SK-N-SH (cell line): ENCODE data around the gene FAM163A. TPM values are rescaled to one million over a fixed set of nuclear protein-coding genes. Genes with fewer than 3 reads are reported as not detected.

Experiments used
- CTCF ChIA-PET: fragments of 300-600, 350-600 bp; formaldehyde crosslinking; extraction: SDS; loops from one replicate; lab custom pipeline; 2021; lab: Yijun Ruan, JAX
- POLR2A ChIA-PET: fragments of 350-600 bp; sonication (Branson Sonifier 250); formaldehyde crosslinking; extraction: SDS; loops from one replicate; lab custom pipeline; 2020; ENCODE audit warnings: antibody characterized with exemption, inconsistent platforms; lab: Yijun Ruan, JAX
- DNase-seq: peaks from one replicate; pipeline ENCODE4 v3.0.0; 2012
- H2AFZ ChIP-seq: fragments of 200-600 bp; sonication (generic); 2 replicates; pipeline ENCODE4 v1.8.1; 2016; ENCODE audit warnings: antibody characterized with exemption, mild to moderate bottlenecking, low read depth
- H3F3A ChIP-seq: fragments of 200-600 bp; sonication (generic); replicated peaks from 2 replicates; pipeline ENCODE3; 2016; ENCODE audit warnings: antibody characterized with exemption, mild to moderate bottlenecking; ENCODE audit not compliant: insufficient read depth
- H3K27ac ChIP-seq, 2 experiments: fragments of 200-500 bp in 1 of 2; fragments of 200-600 bp in 1 of 2; sonication (Bioruptor generic) in 1 of 2; sonication (generic), shearing (Covaris generic) in 1 of 2; 2 replicates each; pipeline versions ENCODE4 v1.5.1 to v1.6.1; 2014 to 2016; ENCODE audit warnings: low read depth in 2 of 2, inconsistent platforms in 1 of 2, low read length in 1 of 2, mild to moderate bottlenecking in 1 of 2, mixed read lengths in 1 of 2
- H3K27me3 ChIP-seq: fragments of 200-600 bp; sonication (generic), shearing (Covaris generic); 2 replicates; pipeline ENCODE4 v1.6.1; 2016; ENCODE audit warnings: mixed run types; ENCODE audit not compliant: insufficient read depth
- H3K36me3 ChIP-seq, 2 experiments: fragments of 200-500 bp in 1 of 2; fragments of 200-600 bp in 1 of 2; sonication (Bioruptor generic) in 1 of 2; sonication (generic) in 1 of 2; replicated peaks in 1 of 2; 2 replicates each; pipeline versions ENCODE3 to v1.5.1; 2014 to 2016; ENCODE audit warnings: low read length in 1 of 2, mild to moderate bottlenecking in 1 of 2; ENCODE audit not compliant: insufficient read depth in 2 of 2, control insufficient read depth in 1 of 2
- H3K4me1 ChIP-seq, 2 experiments: fragments of 200-500 bp in 1 of 2; fragments of 200-600 bp in 1 of 2; sonication (Bioruptor generic) in 1 of 2; sonication (generic), shearing (Covaris generic) in 1 of 2; 2 replicates each; pipeline versions ENCODE4 v1.5.1 to v1.6.1; 2014 to 2016; ENCODE audit warnings: low read depth in 1 of 2, low read length in 1 of 2, mixed run types in 1 of 2; ENCODE audit not compliant: insufficient read depth in 2 of 2, control insufficient read depth in 1 of 2
- H3K4me2 ChIP-seq: fragments of 200-600 bp; sonication (generic), shearing (Covaris generic); 2 replicates; pipeline ENCODE4 v1.6.1; 2017; ENCODE audit warnings: mixed run types
- H3K4me3 ChIP-seq, 2 experiments: fragments of 200-500 bp in 1 of 2; fragments of 200-600 bp in 1 of 2; sonication (Bioruptor generic) in 1 of 2; sonication (generic), shearing (Covaris generic) in 1 of 2; 2 replicates each; pipeline versions ENCODE4 v1.5.1 to v1.8.1; 2014 to 2016; ENCODE audit warnings: low read depth in 2 of 2, inconsistent platforms in 1 of 2, low read length in 1 of 2, mild to moderate bottlenecking in 1 of 2, mixed read lengths in 1 of 2, moderate library complexity in 1 of 2
- H3K79me2 ChIP-seq: fragments of 200-600 bp; sonication (generic); 2 replicates; pipeline ENCODE4 v1.8.1; 2017; ENCODE audit warnings: mild to moderate bottlenecking; ENCODE audit not compliant: insufficient read depth
- H3K9ac ChIP-seq: fragments of 200-600 bp; sonication (generic); 2 replicates; pipeline ENCODE4 v1.6.1; 2017; ENCODE audit warnings: mixed run types
- H3K9me2 ChIP-seq: fragments of 200-600 bp; sonication (generic); 2 replicates; pipeline ENCODE4 v1.6.1; 2017; ENCODE audit warnings: mixed run types
- H3K9me3 ChIP-seq: fragments of 200-600 bp; sonication (generic); 2 replicates; pipeline ENCODE4 v1.6.1; 2017; ENCODE audit warnings: mixed run types, mild to moderate bottlenecking, moderate library complexity
- H4K20me1 ChIP-seq: fragments of 200-600 bp; sonication (generic); 2 replicates; pipeline ENCODE4 v1.6.1; 2017; ENCODE audit warnings: mild to moderate bottlenecking, mixed run types; ENCODE audit not compliant: insufficient read depth
- CHD2 ChIP-seq: fragments of 150-350 bp; IDR thresholded peaks from 2 replicates; pipeline ENCODE4 v1.6.1; 2018; ENCODE audit warnings: low read length; ENCODE audit not compliant: partially characterized antibody
- ELF1 ChIP-seq: IDR thresholded peaks from 2 replicates; pipeline ENCODE4 v1.4.0; 2012
- EP300 ChIP-seq, 2 experiments: IDR thresholded peaks; 2 replicates each; pipeline versions ENCODE4 v1.4.0 to v1.6.1; 2012; ENCODE audit warnings: borderline replicate concordance in 1 of 2, low read depth in 1 of 2, low read length in 1 of 2
- EZH2phosphoT487 ChIP-seq: fragments of 200-600 bp; sonication (generic); IDR thresholded peaks from 2 replicates; pipeline ENCODE4 v1.6.1; 2017; ENCODE audit warnings: low read depth, mixed run types, mild to moderate bottlenecking, antibody characterized with exemption, moderate library complexity, borderline replicate concordance
- FOSL2 ChIP-seq: IDR thresholded peaks from 2 replicates; pipeline ENCODE4 v1.4.0; 2012; ENCODE audit warnings: low read depth, mild to moderate bottlenecking, moderate library complexity, borderline replicate concordance
- FOXJ3 ChIP-seq: sonication (generic); formaldehyde crosslinking; IDR thresholded peaks from 2 replicates; pipeline ENCODE4 v1.5.1; 2020; ENCODE audit warnings: mild to moderate bottlenecking, missing genetic modification reagents
- FOXM1 ChIP-seq: IDR thresholded peaks from 2 replicates; pipeline ENCODE4 v1.4.0; 2012; ENCODE audit warnings: low read depth, mild to moderate bottlenecking
- GABPA ChIP-seq: IDR thresholded peaks from 2 replicates; pipeline ENCODE4 v1.4.0; 2012; ENCODE audit warnings: low read depth, mild to moderate bottlenecking
- GATA2 ChIP-seq: sonication (generic); formaldehyde crosslinking; IDR thresholded peaks from 2 replicates; pipeline ENCODE4 v1.5.0; 2020; ENCODE audit warnings: mild to moderate bottlenecking, missing genetic modification reagents
- JUND ChIP-seq: IDR thresholded peaks from 2 replicates; pipeline ENCODE4 v1.4.0; 2012
- MEF2A ChIP-seq: IDR thresholded peaks from 2 replicates; pipeline ENCODE4 v1.4.0; 2012; ENCODE audit warnings: low read depth, borderline replicate concordance
- MXI1 ChIP-seq: IDR thresholded peaks from 2 replicates; pipeline ENCODE4 v1.6.1; 2012; ENCODE audit warnings: mild to moderate bottlenecking, low read depth, low read length, improper control_type of control experiment
- NFIC ChIP-seq: IDR thresholded peaks from 2 replicates; pipeline ENCODE4 v1.4.0; 2012; ENCODE audit warnings: borderline replicate concordance
- NRF1 ChIP-seq: IDR thresholded peaks from 2 replicates; pipeline ENCODE4 v1.6.1; 2012; ENCODE audit warnings: low read depth, mild to moderate bottlenecking, low read length
- RAD21 ChIP-seq: IDR thresholded peaks from 2 replicates; pipeline ENCODE4 v1.6.1; 2012; ENCODE audit warnings: mild to moderate bottlenecking, low read length
- RFX5 ChIP-seq: IDR thresholded peaks from 2 replicates; pipeline ENCODE4 v1.6.1; 2012; ENCODE audit warnings: mild to moderate bottlenecking, improper control_type of control experiment, low read length
- SIN3A ChIP-seq: IDR thresholded peaks from 2 replicates; pipeline ENCODE4 v1.6.1; 2012; ENCODE audit warnings: low read depth, mild to moderate bottlenecking, low read length, moderate library complexity, borderline replicate concordance
- SMC3 ChIP-seq: IDR thresholded peaks from 2 replicates; pipeline ENCODE4 v1.6.1; 2012; ENCODE audit warnings: low read depth, low read length, improper control_type of control experiment
- TEAD4 ChIP-seq: IDR thresholded peaks from 2 replicates; pipeline ENCODE4 v1.4.0; 2012; ENCODE audit warnings: mild to moderate bottlenecking, borderline replicate concordance; ENCODE audit not compliant: insufficient read depth
- WGBS: methylation state at CpG from one replicate; pipeline ENCODE4 v1.1.6; 2017; ENCODE audit warnings: low lambda C conversion rate; 5-methylcytosine and 5-hydroxymethylcytosine counted together
- polyA plus RNA-seq, 3 experiments: library from polyadenylated mRNA; depleted of rRNA; stranded (reverse); fragments of >200 nt; gene quantifications; 2 replicates each; pipeline ENCODE4 v1.2.3, GENCODE V29; 2012
- TF ChIP-seq, protein P1 (sequence below): IDR thresholded peaks from 2 replicates; pipeline ENCODE4 v1.4.0; 2012; ENCODE audit warnings: low read depth
- TF ChIP-seq, protein P2 (sequence below): fragments of 150-350 bp; IDR thresholded peaks from 2 replicates; pipeline ENCODE4 v1.6.1; 2016; ENCODE audit warnings: mild to moderate bottlenecking, low read depth, low read length
- TF ChIP-seq, protein P3 (sequence below): IDR thresholded peaks from 2 replicates; pipeline ENCODE4; 2012

FAM163A gene
- polyA plus RNA-seq, 1 of the 3 experiments (the other 2 are of a cell fraction), result 0.43 TPM

GRCh38 chr1:179815641-179816040 is 72.5 kb downstream of the FAM163A start:
- Histone ChIP-seq H3K27ac (no peak overlapping the region), H3F3A (no peaks in the 10 kb centered on the region), H3K9ac (no peak overlapping the region), H3K9me2 (no peaks in the 10 kb centered on the region), H3K9me3 (no peaks in the 10 kb centered on the region), H3K79me2 (no peaks in the 10 kb centered on the region), H3K27me3 (peaks cover 5% of the 10 kb centered on the region; the same call in 1 of the 2 replicates), H3K4me2 (no peak overlapping the region), H3K4me3 (no peak overlapping the region), H4K20me1 (no peaks in the 10 kb centered on the region), H3K36me3 (no peaks in the 10 kb centered on the region), H2AFZ (no peak overlapping the region), H3K4me1 (peaks cover 0 to 43% of the 10 kb centered on the region in 2 experiments; a peak in 1 of 4 replicates)
- TF ChIP-seq CHD2 (no peak), TEAD4 (no peak), MEF2A (no peak), ELF1 (no peak), SMC3 (no peak)
- TF ChIP-seq, protein P1, sequence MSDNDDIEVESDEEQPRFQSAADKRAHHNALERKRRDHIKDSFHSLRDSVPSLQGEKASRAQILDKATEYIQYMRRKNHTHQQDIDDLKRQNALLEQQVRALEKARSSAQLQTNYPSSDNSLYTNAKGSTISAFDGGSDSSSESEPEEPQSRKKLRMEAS, result no peak
- 47% methylated on average over 4 of the region's 5 CpGs for WGBS
- ChIA-PET POLR2A (interaction anchor here (0.6 to 2.8 kb wide), 2 partner anchors 67 to 109 kb away, joined by 3 to 14 read pairs; no protein-coding TSS in a partner anchor), CTCF (interaction anchor here (1.0 to 20.9 kb wide), 26 partner anchors 10 to 362 kb away, joined by 3 to 862 read pairs (median 14); partner anchors contain the start of genes TDRD5 and TOR1AIP1)
- no peak for DNase-seq

GRCh38 chr1:179816196-179816960 is 73.3 kb downstream of the FAM163A start:
- 78% methylated on average over 14 of the region's 17 CpGs for WGBS
- ChIA-PET CTCF (interaction anchor here (1.1 to 20.9 kb wide), 10 partner anchors 11 to 229 kb away, joined by 3 to 862 read pairs (median 14); partner anchors contain the start of gene TOR1AIP1), POLR2A (interaction anchor here (0.5 to 0.6 kb wide), 2 partner anchors 68 to 230 kb away, joined by 3 read pairs; no protein-coding TSS in a partner anchor)
- H3K36me3 ChIP-seq, result no peaks in the 10 kb centered on the region
- H3K9me2 ChIP-seq, result no peaks in the 10 kb centered on the region
- TF ChIP-seq, protein P1, result no peak
- no peak for TF ChIP-seq FOSL2
- no peak for TF ChIP-seq SIN3A
- TF ChIP-seq CHD2, result no peak
- no peak for TF ChIP-seq RAD21
- TF ChIP-seq JUND, result no peak
- TF ChIP-seq RFX5, result no peak
- TF ChIP-seq GABPA, result no peak
- no peak for TF ChIP-seq MXI1
- no peak for TF ChIP-seq FOXM1
- TF ChIP-seq, protein P2, sequence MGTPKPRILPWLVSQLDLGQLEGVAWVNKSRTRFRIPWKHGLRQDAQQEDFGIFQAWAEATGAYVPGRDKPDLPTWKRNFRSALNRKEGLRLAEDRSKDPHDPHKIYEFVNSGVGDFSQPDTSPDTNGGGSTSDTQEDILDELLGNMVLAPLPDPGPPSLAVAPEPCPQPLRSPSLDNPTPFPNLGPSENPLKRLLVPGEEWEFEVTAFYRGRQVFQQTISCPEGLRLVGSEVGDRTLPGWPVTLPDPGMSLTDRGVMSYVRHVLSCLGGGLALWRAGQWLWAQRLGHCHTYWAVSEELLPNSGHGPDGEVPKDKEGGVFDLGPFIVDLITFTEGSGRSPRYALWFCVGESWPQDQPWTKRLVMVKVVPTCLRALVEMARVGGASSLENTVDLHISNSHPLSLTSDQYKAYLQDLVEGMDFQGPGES, result no peak
- no peak for TF ChIP-seq NFIC
- TF ChIP-seq EZH2phosphoT487, result no peak
- TF ChIP-seq EP300 (IDR thresholded peaks at IDR 0.05; ENCODE audit: borderline replicate concordance in 1 of 2, low read depth in 1 of 2, low read length in 1 of 2), result no peak
- no peak for TF ChIP-seq GATA2 (CRISPR knock-in tag)
- TF ChIP-seq, protein P3, sequence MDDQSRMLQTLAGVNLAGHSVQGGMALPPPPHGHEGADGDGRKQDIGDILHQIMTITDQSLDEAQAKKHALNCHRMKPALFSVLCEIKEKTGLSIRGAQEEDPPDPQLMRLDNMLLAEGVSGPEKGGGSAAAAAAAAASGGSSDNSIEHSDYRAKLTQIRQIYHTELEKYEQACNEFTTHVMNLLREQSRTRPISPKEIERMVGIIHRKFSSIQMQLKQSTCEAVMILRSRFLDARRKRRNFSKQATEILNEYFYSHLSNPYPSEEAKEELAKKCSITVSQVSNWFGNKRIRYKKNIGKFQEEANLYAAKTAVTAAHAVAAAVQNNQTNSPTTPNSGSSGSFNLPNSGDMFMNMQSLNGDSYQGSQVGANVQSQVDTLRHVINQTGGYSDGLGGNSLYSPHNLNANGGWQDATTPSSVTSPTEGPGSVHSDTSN, result no peak
- TF ChIP-seq SMC3, result no peak
- TF ChIP-seq FOXJ3, result no peak
- no peak for TF ChIP-seq NRF1
- H3K4me3 ChIP-seq, result no peak overlapping the region
- DNase-seq, result peak; percentile 31
- no peak overlapping the region for H3K4me2 ChIP-seq
- no peaks in the 10 kb centered on the region for H3K9me3 ChIP-seq
- H3K9ac ChIP-seq, result no peak overlapping the region
- H3K27me3 ChIP-seq, result no peaks in the 10 kb centered on the region
- peaks cover 0 to 38% of the 10 kb centered on the region in 2 experiments; a peak in 1 of 4 replicates for H3K4me1 ChIP-seq
- H4K20me1 ChIP-seq, result no peaks in the 10 kb centered on the region
- no peak overlapping the region; a peak in 1 of 4 replicates for H3K27ac ChIP-seq
- no peaks in the 10 kb centered on the region for H3K79me2 ChIP-seq
- no peak overlapping the region for H2AFZ ChIP-seq
- no peaks in the 10 kb centered on the region for H3F3A ChIP-seq
